Suprapubic skin (tissue), 4 donors: ENCODE data around the gene DNAJC11. TPM values are rescaled to one million over a fixed set of nuclear protein-coding genes. Genes with fewer than 3 reads are reported as not detected.
"Not testable (repeated sequence)": the region's sequence is repeated elsewhere in the genome, so short reads cannot be mapped to it uniquely, and the experiment has no call there.

Experiments used
- DNase-seq, 2 donors: peaks; one replicate each; pipeline ENCODE4 v3.0.0-alpha.2; 2019; ENCODE audit warnings: low spot score in 2 of 2
- H3K27ac ChIP-seq: fragments of 200-600 bp; sonication (generic); one replicate; pipeline ENCODE4 v1.5.1; 2019
- H3K27me3 ChIP-seq: fragments of 200-600 bp; sonication (generic); one replicate; pipeline ENCODE4 v1.5.1; 2019
- H3K36me3 ChIP-seq: fragments of 200-600 bp; sonication (generic); one replicate; pipeline ENCODE4 v1.5.1; 2019
- H3K4me1 ChIP-seq: fragments of 200-600 bp; sonication (generic); one replicate; pipeline ENCODE4 v1.5.1; 2019
- H3K4me3 ChIP-seq: fragments of 200-600 bp; sonication (generic); one replicate; pipeline ENCODE4 v1.5.1; 2019; ENCODE audit warnings: mild to moderate bottlenecking
- H3K9me3 ChIP-seq: fragments of 200-600 bp; sonication (generic); one replicate; pipeline ENCODE4 v1.5.1; 2019
- EP300 ChIP-seq: sonication (generic); formaldehyde crosslinking; IDR thresholded peaks from one replicate; pipeline ENCODE4 v1.6.1; 2017; ENCODE audit warnings: antibody characterized with exemption
- POLR2A ChIP-seq, 2 donors: fragments of 450-650 bp; IDR thresholded peaks; one replicate each; pipeline ENCODE4 v1.6.1; 2017; ENCODE audit warnings: antibody characterized with exemption in 2 of 2, mild to moderate bottlenecking in 2 of 2, moderate library complexity in 2 of 2
- POLR2AphosphoS5 ChIP-seq, 3 donors: sonication (generic); formaldehyde crosslinking; IDR thresholded peaks; one replicate each; pipeline ENCODE4 v1.6.1; 2017; ENCODE audit warnings: antibody characterized with exemption in 3 of 3
- WGBS: methylation state at CpG from one replicate; pipeline ENCODE4 v1.1.5; 2018; 5-methylcytosine and 5-hydroxymethylcytosine counted together
- total RNA-seq, 4 donors: library from RNA; depleted of rRNA; stranded (reverse); fragments of >200 nt; gene quantifications; one replicate each; pipeline ENCODE4 v1.1.0, GENCODE V29; 2016
- TF ChIP-seq, protein P1 (sequence below), 2 donors: fragments of 200-600 bp in 1 of 2; fragments of 450-650 bp in 1 of 2; sonication (generic) in 1 of 2; IDR thresholded peaks; one replicate each; pipeline ENCODE4 v1.5.1; 2016 to 2019; ENCODE audit warnings: antibody characterized with exemption in 2 of 2, mild to moderate bottlenecking in 1 of 2, moderate library complexity in 1 of 2

Gene DNAJC11
- total RNA-seq, 4 donors from 2014 or later = 22.9 to 53.0 (median 31.4) TPM

- H3K27me3 ChIP-seq = peaks cover 4% of the 10 kb centered on the region
- DNase-seq = no peak
- H3K27ac ChIP-seq = no peak overlapping the region
- no peak overlapping the region for H3K4me3 ChIP-seq
- 56% methylated on average over 4 of the region's 4 CpGs for WGBS
- H3K36me3 ChIP-seq = no peaks in the 10 kb centered on the region
- peaks cover 21% of the 10 kb centered on the region for H3K4me1 ChIP-seq
- H3K9me3 ChIP-seq = no peaks in the 10 kb centered on the region
- no peak for TF ChIP-seq POLR2A (IDR thresholded peaks at IDR 0.05)
- no peak for TF ChIP-seq EP300
- TF ChIP-seq, protein P1, sequence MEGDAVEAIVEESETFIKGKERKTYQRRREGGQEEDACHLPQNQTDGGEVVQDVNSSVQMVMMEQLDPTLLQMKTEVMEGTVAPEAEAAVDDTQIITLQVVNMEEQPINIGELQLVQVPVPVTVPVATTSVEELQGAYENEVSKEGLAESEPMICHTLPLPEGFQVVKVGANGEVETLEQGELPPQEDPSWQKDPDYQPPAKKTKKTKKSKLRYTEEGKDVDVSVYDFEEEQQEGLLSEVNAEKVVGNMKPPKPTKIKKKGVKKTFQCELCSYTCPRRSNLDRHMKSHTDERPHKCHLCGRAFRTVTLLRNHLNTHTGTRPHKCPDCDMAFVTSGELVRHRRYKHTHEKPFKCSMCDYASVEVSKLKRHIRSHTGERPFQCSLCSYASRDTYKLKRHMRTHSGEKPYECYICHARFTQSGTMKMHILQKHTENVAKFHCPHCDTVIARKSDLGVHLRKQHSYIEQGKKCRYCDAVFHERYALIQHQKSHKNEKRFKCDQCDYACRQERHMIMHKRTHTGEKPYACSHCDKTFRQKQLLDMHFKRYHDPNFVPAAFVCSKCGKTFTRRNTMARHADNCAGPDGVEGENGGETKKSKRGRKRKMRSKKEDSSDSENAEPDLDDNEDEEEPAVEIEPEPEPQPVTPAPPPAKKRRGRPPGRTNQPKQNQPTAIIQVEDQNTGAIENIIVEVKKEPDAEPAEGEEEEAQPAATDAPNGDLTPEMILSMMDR (IDR thresholded peaks at IDR 0.05) = no peak
- TF ChIP-seq POLR2AphosphoS5 (IDR thresholded peaks at IDR 0.05) = no peak
Observed at GRCh38 chr1:6703016-6703415, 1.4 kb upstream of the DNAJC11 start.

DNA sequence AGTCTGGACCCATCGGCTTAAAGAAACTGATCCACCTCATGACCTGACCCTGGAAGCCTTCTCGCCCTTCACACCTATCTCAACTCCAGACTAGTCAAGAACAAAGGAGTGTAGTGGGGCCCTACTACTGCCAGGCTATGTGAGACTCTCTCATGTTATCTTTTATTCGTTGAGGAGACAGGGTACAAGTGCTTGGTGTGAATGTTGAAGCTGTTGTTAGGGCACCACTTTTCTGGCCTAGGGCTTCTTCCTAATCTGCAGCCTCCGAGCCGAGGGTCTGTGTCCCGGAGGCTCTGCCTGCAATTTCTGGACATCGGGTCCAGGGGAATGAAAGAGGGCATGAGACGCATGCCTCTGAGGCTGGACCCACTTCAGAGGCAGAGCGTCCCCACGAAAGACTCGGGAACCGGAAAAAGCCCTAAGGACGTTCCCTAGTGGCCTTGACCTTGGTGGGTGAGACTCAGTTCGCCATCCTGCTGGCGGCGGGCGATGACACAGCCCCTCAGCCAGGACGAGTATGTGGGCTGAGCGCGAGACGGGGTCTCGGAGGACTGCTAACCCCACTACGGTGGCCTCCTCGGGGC is 671 bp downstream of the DNAJC11 start:
- DNase-seq = peak in 1 of 2 donors; percentile 76
- Histone ChIP-seq H3K27me3 (no peaks in the 10 kb centered on the region), H3K27ac (peak overlapping the region; percentile 89), H3K36me3 (no peaks in the 10 kb centered on the region), H3K4me3 (peak overlapping the region; percentile 100), H3K9me3 (no peaks in the 10 kb centered on the region), H3K4me1 (peaks cover 21% of the 10 kb centered on the region)
- TF ChIP-seq, protein P1 (IDR thresholded peaks at IDR 0.05) = no peak
- no peak for TF ChIP-seq POLR2AphosphoS5 (IDR thresholded peaks at IDR 0.05)
- no peak for TF ChIP-seq EP300
- no peak for TF ChIP-seq POLR2A (IDR thresholded peaks at IDR 0.05)
- 12% methylated on average over 12 of the region's 24 CpGs for WGBS

GRCh38 chr1:6699915-6700314 is 1.7 kb downstream of the DNAJC11 start:
- not testable (repeated sequence) for H3K27ac ChIP-seq, H3K27me3 ChIP-seq, DNase-seq, H3K4me3 ChIP-seq, H3K9me3 ChIP-seq, H3K36me3 ChIP-seq
- WGBS = 94% methylated on average over 4 of the region's 4 CpGs
- peaks cover 21% of the 10 kb centered on the region for H3K4me1 ChIP-seq

DNA sequence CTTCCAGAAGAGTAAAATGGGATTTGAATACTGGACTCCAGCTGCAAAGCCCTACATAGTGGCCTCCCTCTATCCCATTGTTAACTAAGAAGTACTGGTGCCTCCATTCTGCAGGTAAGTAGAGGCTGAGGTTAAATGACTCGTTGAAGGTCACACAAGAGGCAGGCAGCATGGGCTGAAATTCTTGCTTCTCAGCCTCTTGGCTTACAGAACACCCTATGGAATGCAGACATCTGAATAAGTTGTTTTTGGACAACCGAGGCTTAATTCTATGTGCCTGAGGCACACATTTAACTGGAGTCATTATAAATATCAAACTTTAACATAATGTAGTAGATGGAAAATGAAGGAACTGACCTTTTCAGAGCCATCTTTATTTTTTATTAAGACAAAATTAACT is 5.7 kb downstream of the DNAJC11 start:
- no peaks in the 10 kb centered on the region for H3K9me3 ChIP-seq
- no peak overlapping the region for H3K4me3 ChIP-seq
- WGBS = 69% methylated on average over 2 of the region's 2 CpGs
- no peaks in the 10 kb centered on the region for H3K27me3 ChIP-seq
- no peaks in the 10 kb centered on the region for H3K36me3 ChIP-seq
- no peak overlapping the region for H3K27ac ChIP-seq
- no peak for DNase-seq
- peaks cover 17% of the 10 kb centered on the region for H3K4me1 ChIP-seq
- TF ChIP-seq EP300 = no peak
- TF ChIP-seq, protein P1 (IDR thresholded peaks at IDR 0.05) = no peak
- TF ChIP-seq POLR2A (IDR thresholded peaks at IDR 0.05) = no peak
- no peak for TF ChIP-seq POLR2AphosphoS5 (IDR thresholded peaks at IDR 0.05)

- H3K4me3 ChIP-seq = no peak overlapping the region
- DNase-seq = no peak
- WGBS = 84% methylated on average over 10 of the region's 10 CpGs
- TF ChIP-seq POLR2AphosphoS5 (IDR thresholded peaks at IDR 0.05) (no peak), POLR2A (IDR thresholded peaks at IDR 0.05) (no peak), EP300 (no peak)
- TF ChIP-seq, protein P1 (IDR thresholded peaks at IDR 0.05) = no peak
- no peaks in the 10 kb centered on the region for H3K27me3 ChIP-seq
- H3K27ac ChIP-seq = no peak overlapping the region
- peaks cover 3% of the 10 kb centered on the region for H3K4me1 ChIP-seq
- H3K9me3 ChIP-seq = no peaks in the 10 kb centered on the region
- H3K36me3 ChIP-seq = no peaks in the 10 kb centered on the region
Observed at GRCh38 chr1:6694121-6694713, 7.4 kb downstream of the DNAJC11 start.
